ENCODE measurements around the gene COL3A1.

COL3A1 gene

DNA sequence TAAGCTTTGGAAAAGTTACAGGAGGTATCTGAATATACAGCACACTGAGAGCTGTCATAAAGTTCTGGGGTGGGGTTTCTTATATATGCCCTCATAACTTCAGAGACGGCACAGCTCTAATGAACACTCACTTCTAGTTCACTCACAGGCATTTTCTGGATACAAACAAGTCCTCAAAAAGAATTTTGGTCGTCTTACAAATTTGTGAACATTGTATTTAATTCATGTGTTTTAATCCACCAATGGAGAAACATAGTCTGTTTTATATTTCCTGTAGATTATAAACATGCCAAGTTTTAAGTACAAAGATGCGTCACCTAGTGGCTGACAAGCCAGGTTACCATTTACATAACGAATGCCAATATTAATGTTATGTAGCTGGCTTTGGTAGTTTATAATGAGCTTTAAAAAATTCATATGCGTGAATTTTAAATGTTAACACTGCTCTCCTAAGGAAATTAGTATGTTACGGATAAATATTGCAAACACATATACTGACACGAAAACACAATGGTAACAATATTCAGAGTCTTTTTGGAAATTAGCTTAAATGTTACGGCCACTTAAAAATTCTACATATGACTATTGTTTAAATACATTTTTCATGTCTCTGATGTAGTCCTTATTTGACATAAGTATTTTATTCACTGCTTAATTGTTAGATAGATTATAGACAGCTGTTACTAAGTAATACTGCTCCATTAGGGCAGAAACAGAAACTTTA lies 2.5 kb downstream of the COL3A1 start:
- FAIRE-seq: peak; percentile 90

DNA sequence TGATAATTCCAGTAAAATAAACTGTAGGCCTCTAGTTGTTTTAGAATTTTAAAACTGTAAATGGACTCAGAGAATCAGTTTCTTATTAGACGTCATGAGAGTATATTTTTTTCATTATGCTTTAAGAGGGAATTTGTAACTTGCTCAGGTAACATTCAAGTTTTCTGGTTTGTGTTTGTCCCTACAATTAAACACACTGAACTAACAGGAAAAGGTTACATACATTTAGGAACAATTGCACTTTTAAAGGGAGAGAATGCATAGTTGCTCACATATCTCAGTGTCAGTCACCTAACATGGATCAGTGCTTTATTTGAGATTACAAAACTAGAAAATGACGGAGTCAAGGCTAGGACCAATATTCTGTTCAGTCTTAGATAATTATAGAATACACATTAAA lies 3.1 kb downstream of the COL3A1 start:
- no peak for FAIRE-seq

DNA sequence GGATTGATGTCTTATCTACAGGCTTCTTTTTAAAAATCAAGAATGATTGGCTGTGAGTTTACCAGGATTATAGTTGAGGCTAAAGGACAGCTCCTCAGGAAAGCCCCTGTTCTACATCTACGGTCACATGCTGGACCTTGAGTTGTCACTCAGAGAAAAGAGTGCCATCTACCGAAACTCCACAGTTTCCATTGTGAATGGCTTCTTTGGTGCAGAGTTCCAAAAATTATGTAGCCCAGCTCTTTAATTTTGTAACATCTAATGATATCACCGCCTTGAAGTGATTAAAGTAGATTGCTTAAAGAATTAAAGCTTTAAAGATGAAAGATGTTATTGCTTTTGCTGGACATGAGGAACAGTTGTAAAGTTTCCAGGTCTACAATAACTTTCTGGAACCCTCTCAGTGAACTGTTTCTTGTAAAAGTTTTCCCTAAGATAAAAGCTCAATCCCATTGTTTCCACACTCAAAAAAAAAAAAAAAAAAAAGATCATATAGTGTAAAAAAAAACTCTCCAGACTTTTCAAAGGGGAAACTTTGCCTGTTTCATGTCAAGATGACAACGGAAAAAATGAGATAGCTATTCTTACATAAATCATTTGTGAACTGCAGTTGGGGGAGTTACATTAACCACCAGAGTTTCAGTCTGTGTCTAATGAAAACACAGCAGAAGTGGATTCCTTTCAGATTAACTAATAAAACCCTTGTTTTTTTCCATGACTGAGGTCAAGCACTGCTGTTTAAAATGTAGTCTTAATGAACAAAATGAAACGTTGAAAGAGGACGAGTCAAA lies 4.3 kb downstream of the COL3A1 start:
- FAIRE-seq: no peak

DNA sequence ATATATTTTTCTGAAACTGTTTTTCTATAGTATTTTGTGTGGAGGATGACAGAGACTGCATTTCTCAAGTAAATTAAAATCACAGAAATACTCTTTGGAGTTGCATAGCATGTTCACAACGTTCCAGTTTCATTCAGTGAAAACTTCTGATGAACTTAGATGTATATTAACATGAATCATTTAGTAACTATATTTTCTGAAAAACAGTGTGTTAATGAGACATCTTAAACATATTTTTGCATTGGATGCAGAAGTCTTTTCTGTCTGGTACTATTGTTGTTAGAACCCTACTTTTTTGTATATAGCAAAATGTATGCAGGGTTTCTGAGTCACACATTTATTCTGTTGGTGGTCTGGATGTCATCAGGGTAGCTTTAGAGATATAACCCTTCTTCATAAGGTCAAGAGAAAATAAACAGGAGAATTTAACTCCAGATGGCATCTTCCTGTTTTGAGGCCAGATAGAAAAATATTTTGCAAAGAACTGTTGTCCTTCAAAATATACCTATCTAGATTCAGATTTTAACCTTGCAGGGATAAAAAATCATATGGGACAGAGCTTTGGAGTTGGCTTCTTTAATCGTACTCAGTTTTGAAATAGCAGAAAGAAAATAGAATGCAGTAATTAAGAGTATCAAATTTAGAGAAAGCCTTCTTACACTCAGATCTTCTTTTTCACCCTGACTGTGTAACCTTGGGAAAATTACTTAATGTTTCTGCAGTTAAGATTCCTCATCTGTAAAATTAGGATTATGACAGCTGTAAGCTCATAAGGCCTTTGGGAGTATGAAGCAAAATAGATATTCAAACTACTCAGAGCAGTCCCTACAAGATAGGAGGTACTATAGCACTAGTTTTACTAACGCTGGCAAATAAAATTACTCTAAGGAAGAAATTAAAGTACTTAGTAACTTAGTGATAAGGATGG lies 5.3 kb downstream of the COL3A1 start:
- FAIRE-seq: peak; percentile 40

DNA sequence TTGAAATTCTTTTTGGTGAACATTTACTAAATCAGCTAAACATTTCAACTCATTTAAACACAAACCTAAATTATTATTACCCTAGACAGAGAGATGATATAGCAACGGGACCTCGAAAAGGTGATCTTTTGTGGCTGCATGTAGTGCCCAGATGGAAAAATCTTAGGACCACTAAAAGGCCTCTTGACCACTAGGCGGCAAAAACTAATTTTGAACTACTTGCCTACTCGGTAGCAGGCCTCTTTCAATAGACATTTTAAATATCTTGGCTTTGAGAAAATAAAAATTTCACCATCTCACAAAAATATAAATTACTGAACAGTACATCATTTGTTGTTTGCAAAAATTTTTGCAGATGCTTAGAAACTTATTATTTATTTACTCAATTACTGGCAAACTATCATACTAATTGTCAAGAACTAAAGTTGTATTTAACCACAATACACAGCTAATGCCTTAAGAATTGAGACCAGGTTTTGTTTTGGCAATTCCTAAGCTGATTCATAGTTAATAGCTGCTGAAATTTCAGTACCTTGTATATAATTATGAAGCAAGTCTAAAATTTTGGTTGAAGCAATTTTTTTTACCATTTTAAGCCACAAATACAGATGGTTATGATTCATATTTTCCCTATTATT lies 9.4 kb downstream of the COL3A1 start:
- no peak for FAIRE-seq

DNA sequence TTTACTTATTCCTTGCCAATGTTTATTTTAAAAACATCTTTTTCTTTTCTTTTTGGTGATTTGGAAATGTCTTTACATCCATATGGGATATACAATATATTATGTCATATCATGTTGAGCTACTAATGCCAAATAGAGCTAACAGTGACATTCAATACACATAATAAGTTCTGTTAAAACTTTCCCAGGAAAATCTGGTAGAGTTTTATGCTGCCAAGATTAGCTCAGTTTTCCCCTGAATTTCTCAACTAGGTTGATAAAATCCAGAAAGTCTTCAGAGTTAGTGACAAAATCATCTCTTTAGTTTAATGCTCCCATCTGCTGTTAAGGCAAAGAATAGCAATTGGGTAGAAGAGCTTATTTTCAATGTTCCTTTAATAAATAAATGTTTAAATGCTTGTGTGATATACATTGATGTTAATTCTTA lies 9.9 kb downstream of the COL3A1 start:
- FAIRE-seq: peak; percentile 97

DNA sequence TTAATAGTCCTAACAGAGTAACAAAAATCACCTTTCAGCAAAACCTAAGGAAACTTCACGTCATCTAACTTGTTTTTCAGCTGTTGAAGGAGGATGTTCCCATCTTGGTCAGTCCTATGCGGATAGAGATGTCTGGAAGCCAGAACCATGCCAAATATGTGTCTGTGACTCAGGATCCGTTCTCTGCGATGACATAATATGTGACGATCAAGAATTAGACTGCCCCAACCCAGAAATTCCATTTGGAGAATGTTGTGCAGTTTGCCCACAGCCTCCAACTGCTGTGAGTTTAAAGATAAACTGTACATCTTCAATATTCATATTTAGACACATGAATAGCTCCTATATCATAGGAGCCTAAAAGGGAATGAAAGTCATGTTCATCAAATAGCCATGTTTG lies 10.5 kb downstream of the COL3A1 start:
- FAIRE-seq: no peak

DNA sequence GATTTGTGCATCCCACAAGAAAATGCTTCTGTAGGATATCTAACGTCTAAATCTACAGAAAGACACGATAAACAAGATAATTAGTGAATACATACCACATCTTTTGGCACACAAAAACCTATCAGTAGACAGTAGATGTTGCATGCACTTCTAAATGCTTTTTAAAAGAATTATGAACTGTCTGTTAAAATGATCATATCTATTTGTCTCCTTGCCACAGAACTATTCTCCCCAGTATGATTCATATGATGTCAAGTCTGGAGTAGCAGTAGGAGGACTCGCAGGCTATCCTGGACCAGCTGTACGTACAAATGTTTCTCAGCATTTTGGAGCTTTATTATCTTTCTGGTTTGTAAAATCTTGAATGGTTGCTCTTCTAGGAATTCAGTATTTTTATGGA lies 12.7 kb downstream of the COL3A1 start:
- no peak for FAIRE-seq

DNA sequence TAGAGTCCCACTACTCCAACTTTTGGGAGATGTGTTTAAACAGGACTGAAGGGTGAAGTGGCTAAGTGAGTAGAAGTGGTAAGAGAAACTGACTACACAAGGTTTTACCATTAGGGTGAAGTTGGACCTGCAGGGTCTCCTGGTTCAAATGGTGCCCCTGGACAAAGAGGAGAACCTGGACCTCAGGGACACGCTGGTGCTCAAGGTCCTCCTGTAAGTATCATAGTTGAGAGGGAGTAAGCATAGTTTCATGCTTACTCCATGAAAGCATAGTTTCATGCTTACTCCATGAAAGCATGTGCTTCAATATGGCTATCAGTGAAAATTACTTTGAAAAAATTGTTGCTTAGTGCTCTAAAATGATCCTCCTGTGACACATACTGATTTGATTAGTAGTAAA lies 19.1 kb downstream of the COL3A1 start:
- FAIRE-seq: no peak

DNA sequence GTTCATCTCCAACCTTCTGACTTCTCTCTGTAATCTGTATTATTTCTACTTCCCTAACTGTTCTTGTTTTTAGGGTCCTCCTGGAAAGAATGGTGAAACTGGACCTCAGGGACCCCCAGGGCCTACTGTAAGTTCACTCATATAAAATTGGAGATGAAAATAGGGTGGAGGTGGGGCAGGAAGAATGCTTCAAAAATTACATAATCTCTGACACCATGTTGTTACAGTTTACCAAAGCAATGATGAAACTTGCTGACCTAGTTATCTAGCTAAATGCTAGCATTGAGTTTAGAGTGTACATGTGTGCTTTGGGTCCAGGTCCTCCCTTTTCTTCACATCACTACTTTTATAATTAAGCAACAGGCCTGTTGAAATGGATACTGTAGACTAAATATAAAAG lies 23.1 kb downstream of the COL3A1 start:
- FAIRE-seq: no peak

DNA sequence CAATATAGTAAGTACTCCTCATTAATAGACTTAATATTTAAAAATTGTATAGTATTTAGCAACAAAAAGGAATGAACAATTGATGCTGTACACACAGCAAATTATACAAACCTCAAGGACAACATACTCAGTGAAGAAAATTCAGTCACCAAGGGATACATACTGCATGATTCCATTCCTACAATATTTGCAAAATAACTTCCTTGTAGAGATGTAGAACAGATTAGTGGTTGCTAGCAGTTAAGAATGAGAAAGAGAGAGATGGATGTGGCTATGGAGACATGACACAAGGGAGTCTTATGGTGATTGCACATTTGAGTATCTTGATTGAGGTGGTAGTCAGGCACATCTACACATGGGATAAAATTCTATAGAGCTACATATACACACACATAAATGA lies 26.0 kb downstream of the COL3A1 start:
- no peak for FAIRE-seq

DNA sequence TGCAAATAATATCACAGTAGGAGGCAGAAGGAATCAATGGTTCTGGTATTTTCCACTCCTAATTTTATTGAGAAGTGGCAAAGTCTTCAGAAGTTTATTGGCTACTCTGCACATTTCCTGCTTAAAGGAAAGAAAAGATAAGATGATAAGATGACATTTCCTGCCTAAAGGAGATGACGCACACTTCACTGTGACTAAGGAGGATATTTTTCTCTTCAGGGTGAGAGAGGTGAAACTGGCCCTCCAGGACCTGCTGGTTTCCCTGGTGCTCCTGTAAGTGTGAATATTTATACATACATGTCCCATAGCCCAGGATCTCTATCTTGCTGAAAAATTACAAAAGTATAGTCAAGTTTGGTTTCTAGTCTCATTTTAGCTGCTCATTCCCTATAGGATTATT lies 27.9 kb downstream of the COL3A1 start:
- FAIRE-seq: no peak

DNA sequence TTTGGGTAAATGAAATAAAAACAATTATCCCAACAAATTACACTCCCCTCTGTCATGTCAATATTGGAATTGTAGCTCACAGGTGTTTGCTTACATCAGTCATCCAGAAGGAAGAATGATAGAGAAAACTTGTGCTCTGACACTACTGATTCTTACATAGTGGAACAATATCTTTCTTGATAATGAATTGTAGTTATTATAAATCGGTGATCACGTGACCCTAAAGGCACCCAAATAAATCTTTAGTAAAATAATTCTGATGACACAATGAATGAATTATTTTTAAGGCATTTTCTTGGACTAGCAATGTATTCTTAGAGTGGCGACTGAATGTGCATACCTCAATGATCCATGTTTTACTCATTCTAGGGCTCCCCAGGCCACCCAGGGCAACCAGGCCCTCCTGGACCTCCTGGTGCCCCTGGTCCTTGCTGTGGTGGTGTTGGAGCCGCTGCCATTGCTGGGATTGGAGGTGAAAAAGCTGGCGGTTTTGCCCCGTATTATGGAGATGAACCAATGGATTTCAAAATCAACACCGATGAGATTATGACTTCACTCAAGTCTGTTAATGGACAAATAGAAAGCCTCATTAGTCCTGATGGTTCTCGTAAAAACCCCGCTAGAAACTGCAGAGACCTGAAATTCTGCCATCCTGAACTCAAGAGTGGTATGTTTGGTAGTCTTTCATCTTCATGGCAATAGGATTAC lies 34.5 kb downstream of the COL3A1 start:
- no peak for FAIRE-seq

DNA sequence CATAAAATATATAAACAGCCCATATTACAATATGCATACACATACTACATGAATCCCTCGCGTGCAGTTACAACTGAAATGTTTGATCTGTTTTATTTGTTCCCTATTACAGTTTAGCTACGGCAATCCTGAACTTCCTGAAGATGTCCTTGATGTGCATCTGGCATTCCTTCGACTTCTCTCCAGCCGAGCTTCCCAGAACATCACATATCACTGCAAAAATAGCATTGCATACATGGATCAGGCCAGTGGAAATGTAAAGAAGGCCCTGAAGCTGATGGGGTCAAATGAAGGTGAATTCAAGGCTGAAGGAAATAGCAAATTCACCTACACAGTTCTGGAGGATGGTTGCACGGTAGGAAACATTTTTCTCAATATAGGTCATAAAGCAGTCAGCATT lies 36.4 kb downstream of the COL3A1 start:
- FAIRE-seq: no peak

DNA sequence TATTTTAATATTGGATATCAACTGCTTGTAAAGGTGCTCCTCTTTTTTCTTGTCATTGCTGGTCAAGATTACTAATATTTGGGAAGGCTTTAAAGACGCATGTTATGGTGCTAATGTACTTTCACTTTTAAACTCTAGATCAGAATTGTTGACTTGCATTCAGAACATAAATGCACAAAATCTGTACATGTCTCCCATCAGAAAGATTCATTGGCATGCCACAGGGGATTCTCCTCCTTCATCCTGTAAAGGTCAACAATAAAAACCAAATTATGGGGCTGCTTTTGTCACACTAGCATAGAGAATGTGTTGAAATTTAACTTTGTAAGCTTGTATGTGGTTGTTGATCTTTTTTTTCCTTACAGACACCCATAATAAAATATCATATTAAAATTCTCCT lies 38.2 kb downstream of the COL3A1 start:
- no peak for FAIRE-seq

DNA sequence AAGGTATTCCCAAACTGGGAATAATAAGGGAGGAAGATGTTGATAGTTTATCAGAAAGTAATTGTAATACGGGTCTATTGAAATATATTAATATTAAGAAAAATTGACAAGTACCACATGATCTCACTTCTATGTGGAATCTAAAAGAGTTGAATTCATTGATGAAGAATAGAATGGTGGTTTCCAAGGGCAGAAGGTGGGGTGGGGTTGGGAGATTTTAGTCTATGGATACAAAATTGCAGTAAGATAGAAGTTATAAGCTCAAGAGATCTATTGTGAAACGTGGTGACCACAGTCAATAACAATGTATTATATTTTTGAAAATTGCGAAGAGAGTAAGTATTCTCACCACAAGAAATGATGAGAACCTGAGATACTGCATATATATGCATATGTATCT lies 38.9 kb downstream of the COL3A1 start:
- FAIRE-seq: no peak

DNA sequence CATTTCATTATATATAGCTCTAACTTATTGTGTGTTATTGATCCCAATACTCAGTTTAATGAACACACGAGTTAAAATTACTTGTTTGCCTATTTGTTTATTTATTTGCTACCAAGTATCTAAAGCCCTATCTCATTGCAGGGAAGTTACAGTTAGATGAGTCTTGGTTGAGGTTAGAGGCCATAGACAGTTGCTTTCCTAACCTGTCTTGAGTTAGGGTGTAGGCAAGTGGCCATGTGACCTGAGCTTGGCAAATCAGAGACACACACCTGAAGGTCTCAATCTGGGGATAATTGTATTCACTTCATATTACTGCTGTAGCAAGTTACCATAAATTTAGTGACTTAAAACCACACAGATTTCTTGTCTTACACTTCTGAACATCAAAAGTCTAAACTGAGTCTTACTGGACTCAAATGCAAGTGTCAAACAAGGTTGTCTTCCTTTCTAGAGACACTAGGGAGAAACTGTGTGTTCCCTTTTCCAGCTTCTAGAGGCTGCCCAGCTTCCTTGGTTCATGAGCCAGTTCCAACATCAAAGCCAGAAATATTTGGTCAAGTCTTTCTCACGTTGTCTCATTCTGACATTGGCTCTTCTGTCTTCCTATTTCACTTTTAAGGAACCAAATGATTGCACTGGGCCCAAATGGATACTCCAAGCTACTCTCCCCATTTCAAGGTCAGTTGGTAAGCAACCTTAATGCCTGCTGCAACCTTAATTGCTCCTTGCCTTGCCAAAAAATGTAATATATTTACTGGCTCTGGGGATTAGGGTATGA lies 39.7 kb downstream of the COL3A1 start:
- no peak for FAIRE-seq

DNA sequence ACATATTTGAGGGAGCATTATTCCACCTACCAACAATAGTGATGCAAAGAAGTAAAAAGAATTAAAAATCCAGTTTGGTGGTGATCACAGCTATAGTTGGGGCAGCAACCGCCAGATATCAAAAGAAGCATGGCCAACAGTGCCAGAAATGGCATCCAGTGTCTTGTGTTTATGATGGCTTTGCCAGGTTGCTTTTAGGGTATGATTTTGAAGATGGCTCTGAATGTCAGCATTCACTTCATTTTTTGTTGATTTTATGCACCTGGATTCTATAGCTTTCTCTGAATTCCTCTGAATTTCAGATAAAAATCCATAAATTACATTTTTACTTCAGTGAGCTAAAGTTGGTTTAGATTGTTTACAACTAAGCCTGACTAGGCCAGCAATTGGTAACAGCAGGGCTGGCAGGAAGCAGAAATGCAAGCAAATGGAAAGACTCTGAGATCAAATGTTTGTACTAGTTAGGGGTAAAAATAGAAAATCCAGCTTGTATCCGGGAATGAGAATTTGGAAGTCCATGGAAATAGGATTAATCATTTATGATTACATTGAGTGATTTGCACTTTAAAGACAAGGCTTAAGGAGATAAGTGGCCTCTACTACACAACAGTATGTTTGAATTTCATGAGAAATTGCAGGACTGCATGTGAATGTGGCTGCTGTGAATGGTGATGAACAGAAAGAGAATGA lies 40.4 kb downstream of the COL3A1 start:
- FAIRE-seq: no peak

DNA sequence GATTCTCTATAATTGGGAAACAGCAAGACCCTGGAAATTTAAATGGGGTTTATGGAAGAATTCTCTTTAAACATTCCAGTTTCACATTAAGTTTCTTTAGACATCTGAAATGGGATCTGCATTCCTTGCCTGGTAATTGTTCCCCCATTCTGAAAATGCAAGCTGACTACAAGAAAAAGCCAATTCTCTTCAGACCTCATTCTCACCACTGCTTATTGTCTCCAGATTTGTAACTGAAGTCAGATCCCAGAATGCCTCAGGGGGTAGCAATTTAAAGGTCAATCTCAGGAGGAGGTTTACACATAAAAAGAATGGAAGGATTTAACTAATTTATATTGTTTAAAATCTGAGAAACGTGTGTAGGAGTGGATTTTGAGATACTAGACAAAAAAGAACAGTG lies 41.2 kb downstream of the COL3A1 start:
- FAIRE-seq: no peak

DNA sequence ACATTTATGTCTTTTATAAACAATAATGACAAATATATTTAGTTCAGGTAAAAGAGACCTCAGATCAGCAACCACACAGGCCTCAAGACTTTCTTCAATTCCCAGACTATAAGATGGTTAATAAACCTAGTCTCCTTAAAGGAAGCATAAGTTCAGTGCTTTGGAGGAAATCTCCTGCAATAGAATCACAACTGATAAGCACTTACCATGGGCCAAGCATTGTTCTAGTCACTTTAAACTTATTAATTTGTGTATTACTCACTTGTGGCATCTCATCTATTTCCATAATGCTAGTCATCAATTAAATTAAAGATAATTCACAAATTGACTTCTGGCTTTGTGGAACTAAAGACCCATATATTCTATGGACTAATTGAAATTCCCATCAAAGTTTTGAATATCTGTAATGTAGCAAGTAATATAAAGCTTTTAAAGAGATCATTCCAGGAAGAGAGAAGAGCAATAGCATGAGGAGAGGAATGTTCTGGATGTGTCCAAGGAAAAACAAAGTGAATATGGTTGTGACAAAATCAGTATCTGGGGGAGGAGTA lies 42.2 kb downstream of the COL3A1 start:
- FAIRE-seq: no peak

DNA sequence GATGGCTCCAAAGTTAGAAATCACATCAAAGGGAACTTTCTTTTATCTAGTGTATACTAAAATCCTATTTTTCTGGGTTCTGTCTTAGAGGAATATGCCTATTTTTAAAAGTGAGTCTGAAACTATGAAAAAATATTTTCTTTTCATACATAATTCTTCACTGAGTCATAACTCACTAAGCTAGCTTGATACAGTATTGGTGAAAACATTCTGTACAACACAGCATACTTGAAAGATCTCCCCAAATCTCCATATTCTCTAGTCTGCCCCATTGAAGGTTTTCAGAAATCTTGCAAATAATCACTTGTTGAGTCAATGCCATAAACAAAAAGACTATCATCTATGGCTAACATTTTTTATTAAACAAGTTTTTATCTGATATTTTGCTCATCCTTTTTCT lies 44.5 kb downstream of the COL3A1 start:
- FAIRE-seq: no peak

Measured in A204.1 (cell line).